ENCODE results near the gene NHSL2. TPM values are rescaled to one million over a fixed set of nuclear protein-coding genes. Genes with fewer than 3 reads are reported as not detected.

Gene NHSL2
- total and polyA plus RNA-seq, 8 donors, result under 0.01 to 6.4 (median 1.7) TPM

GRCh38 chrX:72102760-72103159 is 192.1 kb downstream of the NHSL2 start:
- intact Hi-C loops (cut with DNase I; ENCODE audit: low total_unique reads), result no loop called here
- H3K27me3 ChIP-seq, result peaks cover 0 to 9% (median 0%) of the 10 kb centered on the region in 3 donors
- H3K4me1 ChIP-seq, result peaks cover 0 to 20% (median 7%) of the 10 kb centered on the region in 4 donors
- no peak overlapping the region for H3K4me3 ChIP-seq
- peak in 1 of 2 donors; percentile 49 for DNase-seq
- no peaks in the 10 kb centered on the region for H3K9me3 ChIP-seq
- no peak overlapping the region for H3K27ac ChIP-seq
- no peaks in the 10 kb centered on the region for H3K36me3 ChIP-seq
- no peak for TF ChIP-seq POLR2AphosphoS5 (IDR thresholded peaks at IDR 0.05)
- TF ChIP-seq EP300 (IDR thresholded peaks at IDR 0.05), result no peak
- TF ChIP-seq CTCF (IDR thresholded peaks at IDR 0.05), result no peak
- TF ChIP-seq POLR2A (IDR thresholded peaks at IDR 0.05), result no peak
- 25 to 54% (median 38%) methylated on average over 4 of the region's 4 CpGs for WGBS, 5 donors

- Histone ChIP-seq H3K4me1 (peaks cover 0 to 20% (median 7%) of the 10 kb centered on the region in 4 donors), H3K4me3 (no peak overlapping the region), H3K27me3 (peaks cover 0 to 8% (median 0%) of the 10 kb centered on the region in 3 donors), H3K9me3 (no peaks in the 10 kb centered on the region), H3K27ac (peak overlapping the region in 1 of 5 donors; percentile 7), H3K36me3 (no peaks in the 10 kb centered on the region)
- WGBS, 5 donors, result 62 to 77% (median 64%) methylated on average over 6 of the region's 6 CpGs
- no peak for DNase-seq
- TF ChIP-seq POLR2A (IDR thresholded peaks at IDR 0.05) (no peak), POLR2AphosphoS5 (IDR thresholded peaks at IDR 0.05) (no peak), EP300 (IDR thresholded peaks at IDR 0.05) (no peak), CTCF (IDR thresholded peaks at IDR 0.05) (no peak)
- intact Hi-C loops (cut with DNase I; ENCODE audit: low total_unique reads), result no loop called here
Observed at GRCh38 chrX:72105436-72105835, 194.8 kb downstream of the NHSL2 start.

GRCh38 chrX:72107320-72107719 is 196.7 kb downstream of the NHSL2 start:
- peak overlapping the region in 1 of 5 donors; percentile 35 for H3K27ac ChIP-seq
- 68 to 77% (median 74%) methylated on average over 6 of the region's 6 CpGs for WGBS, 5 donors

GRCh38 chrX:72107841-72108595 is 197.4 kb downstream of the NHSL2 start:
- Histone ChIP-seq H3K4me1 (peaks cover 0 to 4% (median under 1%) of the 10 kb centered on the region in 4 donors), H3K4me3 (no peak overlapping the region), H3K27ac (peak overlapping the region in 1 of 5 donors; percentile 35), H3K36me3 (no peaks in the 10 kb centered on the region), H3K27me3 (no peaks in the 10 kb centered on the region), H3K9me3 (no peaks in the 10 kb centered on the region)
- TF ChIP-seq EP300 (IDR thresholded peaks at IDR 0.05), result no peak
- TF ChIP-seq POLR2AphosphoS5 (IDR thresholded peaks at IDR 0.05), result no peak
- intact Hi-C loops (cut with DNase I; ENCODE audit: low total_unique reads), result no loop called here
- WGBS, 5 donors, result 81 to 89% (median 85%) methylated on average over 10 to 12 of the region's 12 CpGs
- DNase-seq, result no peak

More at GRCh38 chrX:72107320-72107719, 196.7 kb downstream of the NHSL2 start:
- Histone ChIP-seq H3K36me3 (no peaks in the 10 kb centered on the region), H3K9me3 (no peaks in the 10 kb centered on the region), H3K4me1 (peaks cover 0 to 8% (median 3%) of the 10 kb centered on the region in 4 donors), H3K4me3 (no peak overlapping the region), H3K27me3 (no peaks in the 10 kb centered on the region)
- intact Hi-C loops (cut with DNase I; ENCODE audit: low total_unique reads), result no loop called here
- DNase-seq, result no peak
- TF ChIP-seq POLR2A (IDR thresholded peaks at IDR 0.05), result no peak
- TF ChIP-seq POLR2AphosphoS5 (IDR thresholded peaks at IDR 0.05), result no peak
- no peak for TF ChIP-seq CTCF (IDR thresholded peaks at IDR 0.05)
- no peak for TF ChIP-seq EP300 (IDR thresholded peaks at IDR 0.05)

GRCh38 chrX:72108666-72109065 is 198.0 kb downstream of the NHSL2 start:
- no peak for DNase-seq
- Histone ChIP-seq H3K27ac (no peak overlapping the region), H3K27me3 (no peaks in the 10 kb centered on the region)

More at GRCh38 chrX:72108666-72109065, 198.0 kb downstream of the NHSL2 start:
- intact Hi-C loops (cut with DNase I; ENCODE audit: low total_unique reads), result no loop called here
- Histone ChIP-seq H3K4me1 (no peaks in the 10 kb centered on the region), H3K9me3 (no peaks in the 10 kb centered on the region), H3K4me3 (no peak overlapping the region), H3K36me3 (no peaks in the 10 kb centered on the region)
- TF ChIP-seq EP300 (IDR thresholded peaks at IDR 0.05) (no peak), POLR2AphosphoS5 (IDR thresholded peaks at IDR 0.05) (no peak), CTCF (IDR thresholded peaks at IDR 0.05) (no peak), POLR2A (IDR thresholded peaks at IDR 0.05) (no peak)
- WGBS, 5 donors, result 89 to 100% (median 95%) methylated on average over 5 to 10 of the region's 10 CpGs
